NOMO-1 treated with dmso at 0.1 percent for 144 hours (cell line): ENCODE results near the gene CCDC93.
"Not testable (repeated sequence)": the region's sequence is repeated elsewhere in the genome, so short reads cannot be mapped to it uniquely, and the experiment has no call there.

Source experiments
- DNase-seq: peaks from one replicate; lab custom pipeline; 2025; ENCODE audit not compliant: unreplicated experiment; lab: John Stamatoyannopoulos, UW

CCDC93 gene

GRCh38 chr2:117957616-117958015 lies 56.3 kb downstream of the CCDC93 start:
- DNase-seq: no peak

GRCh38 chr2:117956036-117956796 lies 57.7 kb downstream of the CCDC93 start:
- no peak for DNase-seq

DNA sequence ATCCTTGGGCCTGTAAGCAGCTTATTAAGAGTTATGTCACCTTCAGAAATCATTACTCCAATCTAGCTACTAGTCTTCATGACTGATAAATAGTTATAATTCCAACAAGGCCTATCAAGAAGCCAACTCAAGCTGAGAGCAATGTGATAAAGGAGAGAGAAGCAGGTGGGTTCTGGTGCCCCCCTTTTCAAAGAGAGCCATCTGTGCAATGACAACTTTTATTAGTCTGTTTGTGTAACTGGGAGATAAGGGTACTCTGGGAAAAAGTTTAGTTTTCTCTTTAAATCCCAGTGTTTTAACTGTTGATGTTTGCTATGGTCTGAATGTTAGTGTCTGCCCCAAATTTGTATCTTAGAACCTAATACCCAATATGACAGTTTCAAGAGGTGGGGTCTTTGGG lies 60.6 kb downstream of the CCDC93 start:
- DNase-seq: no peak

GRCh38 chr2:117952701-117953100 lies 61.2 kb downstream of the CCDC93 start:
- DNase-seq: no peak

GRCh38 chr2:117952228-117952627 lies 61.6 kb downstream of the CCDC93 start:
- DNase-seq: no peak

DNA sequence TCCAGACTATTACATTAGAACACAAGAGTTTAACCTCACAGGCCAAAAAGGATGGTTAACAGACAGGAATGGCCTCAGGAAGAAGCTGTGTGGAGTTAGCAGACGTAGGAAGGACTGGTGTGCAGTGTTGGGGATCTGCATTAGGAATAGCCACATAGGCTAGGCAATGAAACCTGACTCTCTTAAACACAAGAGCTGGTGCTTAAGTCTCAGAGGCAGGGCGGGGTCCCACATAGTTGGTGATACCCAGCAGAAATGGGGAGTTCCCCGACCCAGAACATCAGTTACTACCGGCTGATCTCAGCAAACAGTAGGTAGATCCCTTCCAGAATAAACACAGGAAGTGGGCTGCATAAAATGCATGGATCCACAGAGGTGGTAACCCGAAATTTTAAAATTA lies 64.1 kb downstream of the CCDC93 start:
- DNase-seq: no peak

DNA sequence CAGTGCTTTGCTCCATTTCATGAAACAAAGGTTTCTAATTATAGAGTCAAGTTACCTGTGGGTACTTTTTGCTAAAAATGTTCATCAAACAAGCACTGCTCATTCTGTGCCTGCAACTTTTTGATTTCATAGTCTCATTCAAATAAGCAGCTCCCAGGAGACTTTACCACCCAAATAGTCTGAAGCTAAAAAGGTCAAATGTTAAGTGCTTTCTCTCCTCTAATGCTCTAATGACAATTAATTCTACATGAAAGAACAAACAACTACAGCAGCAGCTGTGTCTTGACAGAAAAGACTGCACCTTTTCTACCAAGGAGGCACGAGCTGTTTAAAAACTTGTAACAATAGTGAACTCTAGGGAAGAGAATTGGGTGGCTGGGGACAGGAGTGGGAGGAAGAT lies 65.3 kb downstream of the CCDC93 start:
- DNase-seq: no peak

DNA sequence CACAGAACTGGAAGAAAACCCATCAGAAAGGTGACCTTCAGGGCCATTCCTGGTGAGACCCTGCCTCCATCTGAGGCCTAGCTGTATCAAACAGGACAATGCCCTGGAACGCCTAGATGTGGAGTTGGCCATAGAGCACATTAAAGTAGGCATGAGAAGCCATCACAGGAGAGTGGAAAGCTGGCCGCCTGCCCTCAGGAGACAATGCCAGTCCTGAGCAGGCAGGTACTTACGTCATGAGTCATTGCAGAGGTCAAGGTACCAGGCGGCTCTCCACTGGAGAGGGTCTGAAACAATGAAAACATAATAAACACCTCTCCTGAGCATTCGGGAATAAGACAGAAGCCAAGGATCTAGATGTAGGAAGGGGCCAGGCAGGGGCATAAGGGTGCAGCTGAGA lies 68.6 kb downstream of the CCDC93 start:
- DNase-seq: no peak

- no peak for DNase-seq
Measured at GRCh38 chr2:117944816-117945215, 69.1 kb downstream of the CCDC93 start.

DNA sequence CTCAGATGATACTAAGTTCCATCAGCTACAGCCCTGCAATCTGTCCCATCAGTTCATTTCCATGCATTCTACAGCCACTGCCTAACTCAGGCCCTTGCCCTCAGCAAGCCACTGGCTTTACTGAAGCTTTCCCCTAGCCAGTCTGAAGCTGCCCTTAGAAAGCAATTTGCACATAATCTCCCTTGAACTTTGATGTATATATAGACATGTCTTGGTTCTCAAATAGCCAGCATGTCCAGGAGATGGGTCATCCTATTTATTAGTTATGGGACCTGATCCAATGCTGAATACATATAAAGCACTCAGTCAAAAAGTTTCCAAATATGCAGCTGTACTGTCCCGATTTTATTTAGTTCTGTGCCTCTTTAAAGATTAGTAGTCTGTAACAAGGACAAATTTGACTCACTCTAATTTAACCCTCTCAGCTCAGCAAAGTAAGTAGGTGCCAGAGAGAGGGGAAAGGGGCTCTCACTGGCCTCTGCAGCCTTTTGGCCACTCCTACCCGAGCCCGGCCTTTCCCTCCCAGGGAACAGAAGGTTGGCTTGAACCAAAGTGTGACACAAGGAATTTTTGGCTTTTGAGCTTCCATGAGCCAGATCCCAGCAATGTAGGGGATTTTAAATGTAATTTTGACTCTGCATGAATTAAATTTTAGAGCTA lies 70.7 kb downstream of the CCDC93 start:
- DNase-seq: no peak

GRCh38 chr2:117942551-117942950 lies 71.3 kb downstream of the CCDC93 start:
- no peak for DNase-seq

DNA sequence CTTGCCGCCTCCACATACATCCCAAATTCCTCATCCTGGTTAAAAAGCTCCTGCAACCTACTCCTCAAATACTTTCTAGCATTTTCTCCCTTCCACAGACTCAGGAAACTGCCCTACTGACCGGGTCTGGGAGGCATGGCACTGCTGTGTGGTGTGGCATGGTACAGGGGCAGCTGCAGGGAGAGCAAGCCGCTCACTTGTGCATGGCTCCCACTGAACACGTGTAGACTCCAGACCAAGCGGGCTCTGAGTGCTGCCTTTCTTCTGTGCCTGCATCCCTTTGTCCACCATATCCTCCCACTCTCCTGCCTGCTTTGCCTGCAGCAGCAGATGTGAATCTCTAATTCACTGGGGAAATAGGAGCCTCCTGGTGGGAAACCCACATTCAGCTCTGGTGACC lies 72.2 kb downstream of the CCDC93 start:
- no peak for DNase-seq

GRCh38 chr2:117940436-117940835 lies 73.4 kb downstream of the CCDC93 start:
- DNase-seq: no peak

DNA sequence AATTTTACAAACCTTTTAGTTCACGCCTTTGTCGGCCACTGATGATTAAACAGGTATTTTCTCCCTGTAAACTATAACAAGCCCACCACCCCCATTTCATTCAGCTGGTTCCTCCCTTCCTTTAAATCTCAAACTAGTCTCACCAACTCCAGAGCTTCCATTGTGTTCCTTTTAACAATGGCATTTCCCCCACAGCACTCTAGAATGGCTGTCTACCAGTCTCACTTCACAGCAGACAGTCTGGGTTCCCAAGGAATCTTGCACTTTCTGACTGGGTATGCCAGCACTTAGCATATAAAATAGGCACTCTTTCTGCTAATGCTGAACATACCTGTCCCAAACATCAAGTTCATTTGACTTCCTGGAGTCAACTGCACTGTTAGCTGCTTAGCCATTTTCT lies 75.3 kb downstream of the CCDC93 start:
- DNase-seq: no peak

DNA sequence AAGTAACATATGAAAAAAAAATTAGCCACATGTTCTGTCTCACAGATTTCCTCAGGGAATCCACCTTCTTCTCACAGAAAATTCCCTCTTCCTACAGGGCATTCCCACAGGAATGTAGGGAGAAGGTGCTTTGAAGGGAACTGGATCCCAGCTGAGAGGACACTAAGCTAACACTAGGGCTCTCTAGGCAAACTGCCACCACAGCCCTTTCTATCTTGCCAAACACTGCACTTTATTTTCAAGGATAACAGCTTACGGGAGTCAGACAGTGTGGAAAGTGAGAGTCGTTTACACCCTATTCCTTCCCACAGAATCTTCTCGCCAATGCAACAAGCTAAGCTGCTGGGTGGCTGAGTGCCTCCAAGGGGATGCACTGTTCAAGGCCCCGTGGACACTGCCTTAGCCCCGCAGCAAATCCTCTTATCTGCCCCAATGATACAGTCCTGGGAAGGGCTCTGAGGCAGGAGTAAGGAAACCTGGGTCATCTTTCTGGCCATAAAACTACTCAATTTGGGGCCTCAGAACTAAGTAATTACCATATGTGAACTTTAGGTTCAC lies 76.9 kb downstream of the CCDC93 start:
- DNase-seq: no peak

GRCh38 chr2:117935954-117936353 lies 77.9 kb downstream of the CCDC93 start:
- no peak for DNase-seq

DNA sequence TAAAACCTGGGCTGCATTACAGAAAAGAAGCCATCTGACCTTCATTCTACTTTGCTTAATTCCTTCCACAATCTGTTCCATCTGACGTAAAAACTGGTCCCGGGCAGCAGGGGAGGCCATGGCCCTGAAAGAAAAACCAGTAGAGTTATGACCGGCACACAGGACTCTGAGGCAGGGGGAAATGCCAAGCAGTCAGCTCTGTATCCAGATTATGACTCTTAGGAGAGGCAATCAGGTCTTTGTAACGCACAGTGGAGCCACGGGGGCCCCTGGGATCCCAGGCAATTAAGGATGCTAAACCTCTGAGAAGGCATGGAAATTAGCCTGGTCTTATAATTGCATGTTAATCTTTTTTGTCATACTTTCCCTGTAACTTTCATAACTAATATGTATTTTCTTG lies 78.4 kb downstream of the CCDC93 start:
- DNase-seq: no peak

DNA sequence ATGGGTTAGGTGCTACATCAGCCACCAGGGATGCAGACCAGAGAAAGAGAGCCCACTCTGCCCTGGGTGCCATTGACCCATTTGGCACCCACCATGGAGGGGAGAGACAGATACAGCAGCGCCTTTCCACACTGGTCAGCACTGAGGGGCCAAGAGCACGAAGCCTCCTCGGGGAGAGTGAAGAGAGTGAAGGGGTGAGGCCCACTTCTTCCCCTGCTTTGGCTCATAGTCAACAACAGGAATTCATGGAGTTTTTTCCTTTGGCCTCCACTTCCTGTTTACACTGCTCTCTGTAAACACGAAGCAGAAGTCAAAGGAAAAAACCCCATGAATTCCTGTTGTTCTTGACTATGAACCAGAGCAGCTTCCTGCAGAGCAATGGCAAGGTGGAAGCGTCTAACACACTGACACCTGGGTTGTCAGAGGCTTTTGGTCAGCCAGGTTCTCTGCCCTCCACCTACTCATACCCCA lies 80.0 kb downstream of the CCDC93 start:
- no peak for DNase-seq

- no peak for DNase-seq
Measured at GRCh38 chr2:117931978-117932377, 81.9 kb downstream of the CCDC93 start.

- no peak for DNase-seq
Measured at GRCh38 chr2:117931266-117931665, 82.6 kb downstream of the CCDC93 start.

DNA sequence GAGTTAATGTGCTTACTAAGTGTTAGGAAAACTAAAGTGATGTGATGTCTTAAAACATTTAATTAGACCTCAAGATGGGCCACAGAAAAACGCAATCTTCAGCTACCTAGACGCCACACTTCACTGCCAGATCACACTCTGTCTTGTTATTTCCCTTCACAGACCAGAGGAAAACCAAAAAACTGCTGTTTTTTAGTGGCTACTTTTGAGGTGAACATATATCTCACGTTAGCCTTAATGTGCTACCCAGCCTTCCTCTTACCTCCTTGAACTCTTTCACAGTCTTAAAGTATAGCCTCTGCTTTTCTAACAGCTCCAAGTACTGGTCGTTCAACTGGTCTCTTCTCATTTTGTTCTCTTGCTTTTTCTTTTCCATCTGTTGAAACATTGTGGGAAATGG lies 83.1 kb downstream of the CCDC93 start:
- no peak for DNase-seq

DNA sequence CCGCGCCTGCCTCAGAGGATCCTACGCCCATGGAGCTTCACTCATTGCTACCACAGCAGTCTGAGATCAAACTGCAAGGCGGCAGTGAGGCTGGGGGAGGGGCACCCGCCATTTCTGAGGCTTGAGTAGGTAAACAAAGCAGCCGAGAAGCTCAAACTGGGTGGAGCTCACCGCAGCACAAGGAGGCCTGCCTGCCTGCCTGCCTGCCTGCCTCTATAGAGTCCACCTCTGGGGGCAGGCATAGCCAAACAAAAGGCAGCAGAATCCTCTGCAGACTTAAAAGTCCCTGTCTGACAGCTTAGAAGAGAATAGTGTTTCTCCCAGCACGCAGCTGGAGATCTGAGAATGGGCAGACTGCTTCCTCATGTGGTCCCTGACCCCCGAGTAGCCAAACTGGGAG lies 90.4 kb downstream of the CCDC93 start:
- not testable (repeated sequence) for DNase-seq
